ENCODE results near the gene CPNE5.

DNA sequence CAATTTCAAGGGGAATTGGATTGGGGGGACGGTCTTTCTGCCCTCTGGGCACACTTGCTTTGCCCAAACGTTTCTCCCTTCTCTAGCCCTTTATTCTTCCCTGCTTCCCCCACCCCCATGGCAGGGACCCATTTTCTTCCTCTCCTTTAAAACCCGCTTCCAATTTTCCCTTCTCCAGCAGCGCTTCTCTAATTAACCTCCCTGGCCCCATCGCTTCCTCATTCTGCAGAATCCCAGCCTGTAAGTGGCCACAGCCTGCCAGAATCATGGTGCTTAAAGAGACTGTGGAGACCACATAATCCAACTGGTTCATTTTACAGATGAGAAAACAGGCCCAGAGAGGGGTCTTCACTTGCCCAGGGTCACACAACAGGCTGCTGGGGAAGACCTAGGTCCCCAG, 61.4 kb downstream of the CPNE5 start:
- TF ChIP-seq CTCF (conservative IDR thresholded peaks at IDR 0.05 in 1 of 2, IDR thresholded peaks at IDR 0.05 in 1 of 2; ENCODE audit: low read depth in 1 of 2, low read length in 2 of 2) (no peak), EZH2 (IDR thresholded peaks at IDR 0.05; ENCODE audit: low read length, missing control alignments) (no peak)
